Thyroid gland (tissue), 4 donors: ENCODE measurements around the gene LHX4. TPM values are rescaled to one million over a fixed set of nuclear protein-coding genes. Genes with fewer than 3 reads are reported as not detected.

Experiments
- DNase-seq, 2 donors: peaks; one replicate each; pipeline ENCODE4 v3.0.0-alpha.2; 2019
- H3K27ac ChIP-seq, 3 donors: fragments of 200-600 bp; sonication (generic); 1 replicate in 2 of 3; 2 replicates in 1 of 3; pipeline ENCODE4 v1.5.1; 2016 to 2019; ENCODE audit warnings: mild to moderate bottlenecking in 1 of 3, moderate library complexity in 1 of 3
- H3K27me3 ChIP-seq: fragments of 200-600 bp; sonication (generic); one replicate; pipeline ENCODE4 v1.5.1; 2019
- H3K36me3 ChIP-seq, 2 donors: fragments of 200-600 bp; sonication (generic); one replicate each; pipeline ENCODE4 v1.5.1; 2016 to 2019
- H3K4me1 ChIP-seq, 2 donors: fragments of 200-600 bp; sonication (generic); one replicate each; pipeline ENCODE4 v1.5.1; 2017 to 2019
- H3K4me3 ChIP-seq, 3 donors: fragments of 200-600 bp; sonication (generic); replicated peaks in 1 of 3; 1 replicate in 2 of 3; 2 replicates in 1 of 3; pipeline ENCODE4 v1.5.1; 2016; ENCODE audit warnings: mild to moderate bottlenecking in 1 of 3
- H3K9me3 ChIP-seq: fragments of 200-600 bp; sonication (generic); one replicate; pipeline ENCODE4 v1.5.1; 2017
- CTCF ChIP-seq, 6 experiments: fragments of 200-600 bp in 3 of 6; fragments of 450-650 bp in 3 of 6; sonication (generic) in 3 of 6; IDR thresholded peaks; one replicate each; pipeline ENCODE4 v1.5.1; 2016 to 2019; ENCODE audit warnings: antibody characterized with exemption in 6 of 6, mild to moderate bottlenecking in 2 of 6, inconsistent platforms in 1 of 6, moderate library complexity in 1 of 6
- POLR2A ChIP-seq, 2 donors: fragments of 450-650 bp; IDR thresholded peaks; one replicate each; pipeline ENCODE4 v1.6.1; 2017; ENCODE audit warnings: antibody characterized with exemption in 2 of 2, mild to moderate bottlenecking in 2 of 2, moderate library complexity in 1 of 2
- WGBS, 2 donors: methylation state at CpG; one replicate each; pipeline ENCODE4 v1.1.5; 2017; 5-methylcytosine and 5-hydroxymethylcytosine counted together
- intact Hi-C: fragments of 100-400 bp; cut with DNase I; formaldehyde crosslinking; loops from one replicate; pipeline ENCODE4 v1.15.1; 2023
- total RNA-seq, 4 donors: library from RNA; depleted of rRNA; stranded (reverse); fragments of >200 nt; gene quantifications; one replicate each; pipeline ENCODE4 v1.2.3, GENCODE V29; 2016

LHX4 gene
- not detected for total RNA-seq

DNA sequence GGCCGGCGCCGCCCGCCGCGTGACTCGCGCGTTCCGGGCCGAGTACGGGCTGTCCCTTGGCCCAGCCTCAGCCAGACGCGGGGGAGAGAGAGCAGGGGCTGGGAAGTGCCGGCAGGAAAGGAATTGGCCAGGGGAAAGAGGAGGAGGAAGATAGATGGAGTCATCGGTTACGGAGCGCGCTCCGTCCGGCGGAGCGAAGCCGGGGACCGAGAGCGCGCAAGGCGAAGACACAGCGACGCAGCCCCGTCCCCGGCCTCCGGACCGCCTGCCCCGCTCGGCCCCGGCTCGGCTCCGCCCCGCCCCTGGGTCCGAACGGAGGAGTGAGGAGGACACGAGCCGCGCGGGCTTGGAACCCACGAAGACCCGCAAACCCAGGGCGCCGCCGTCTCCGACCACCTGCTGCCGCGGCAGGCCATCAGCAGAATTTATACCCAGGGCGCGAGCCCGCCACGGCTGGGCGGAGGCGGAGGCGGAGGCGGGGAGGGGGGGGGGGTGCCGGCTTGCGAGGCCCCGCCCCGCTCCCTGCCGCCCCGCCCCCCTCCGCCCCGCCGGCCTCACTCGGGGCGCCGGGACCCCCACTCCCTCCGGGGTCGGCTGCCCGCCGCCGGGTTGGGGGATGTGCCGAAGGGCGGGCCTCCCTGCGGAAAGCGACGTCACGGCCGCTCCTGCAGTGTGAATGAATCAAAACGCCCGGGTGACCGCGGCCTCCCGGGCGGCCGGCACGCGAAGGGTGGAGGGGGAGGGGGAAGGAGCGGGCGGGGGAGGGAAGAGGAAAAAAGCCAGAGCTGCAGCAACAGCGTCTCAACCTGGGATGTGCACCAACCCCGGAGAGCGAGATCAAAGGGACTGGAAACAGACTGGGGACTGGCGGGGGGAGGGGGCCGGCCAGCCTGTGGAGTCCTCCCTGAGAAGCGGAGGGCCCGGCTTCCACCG, at the start of gene LHX4:
Gene LHX4, plus strand, starts transcription at position 782 of the 933 bp plus-strand sequence. CDS start 266 bp downstream, outside the sequence.
- intact Hi-C loops = no loop called here
- H3K4me1 ChIP-seq = peaks cover 27 to 43% of the 10 kb centered on the region in 2 donors
- peaks cover 54% of the 10 kb centered on the region for H3K27me3 ChIP-seq
- DNase-seq = peak in 1 of 2 donors; percentile 25
- no peak within 1 kb of the TSS for H3K27ac ChIP-seq
- no peak for TF ChIP-seq CTCF (IDR thresholded peaks at IDR 0.05)
- TF ChIP-seq POLR2A (IDR thresholded peaks at IDR 0.05) = no peak
- H3K4me3 ChIP-seq = peak within 1 kb of the TSS in 2 of 3 donors; percentile 27 to 45
- no peaks in the 10 kb centered on the region for H3K9me3 ChIP-seq
- no peaks in the 10 kb centered on the region for H3K36me3 ChIP-seq
- WGBS, 2 donors = 0 to 4% methylated on average over 17 of the region's 105 CpGs

- no peaks in the 10 kb centered on the region for H3K36me3 ChIP-seq
- no peaks in the 10 kb centered on the region for H3K9me3 ChIP-seq
- no peak overlapping the region for H3K4me3 ChIP-seq
- no peak for DNase-seq
- no peaks in the 10 kb centered on the region for H3K27me3 ChIP-seq
- 76% methylated on average over 7 of the region's 7 CpGs for WGBS, 2 donors
- no peak overlapping the region for H3K27ac ChIP-seq
- no peaks in the 10 kb centered on the region for H3K4me1 ChIP-seq
- intact Hi-C loops = no loop called here
- TF ChIP-seq CTCF (IDR thresholded peaks at IDR 0.05) (peak in 1 of 6 experiments; percentile 25), POLR2A (IDR thresholded peaks at IDR 0.05) (no peak)
Observed at GRCh38 chr1:180181048-180181447, 49.0 kb upstream of the LHX4 start.

DNA sequence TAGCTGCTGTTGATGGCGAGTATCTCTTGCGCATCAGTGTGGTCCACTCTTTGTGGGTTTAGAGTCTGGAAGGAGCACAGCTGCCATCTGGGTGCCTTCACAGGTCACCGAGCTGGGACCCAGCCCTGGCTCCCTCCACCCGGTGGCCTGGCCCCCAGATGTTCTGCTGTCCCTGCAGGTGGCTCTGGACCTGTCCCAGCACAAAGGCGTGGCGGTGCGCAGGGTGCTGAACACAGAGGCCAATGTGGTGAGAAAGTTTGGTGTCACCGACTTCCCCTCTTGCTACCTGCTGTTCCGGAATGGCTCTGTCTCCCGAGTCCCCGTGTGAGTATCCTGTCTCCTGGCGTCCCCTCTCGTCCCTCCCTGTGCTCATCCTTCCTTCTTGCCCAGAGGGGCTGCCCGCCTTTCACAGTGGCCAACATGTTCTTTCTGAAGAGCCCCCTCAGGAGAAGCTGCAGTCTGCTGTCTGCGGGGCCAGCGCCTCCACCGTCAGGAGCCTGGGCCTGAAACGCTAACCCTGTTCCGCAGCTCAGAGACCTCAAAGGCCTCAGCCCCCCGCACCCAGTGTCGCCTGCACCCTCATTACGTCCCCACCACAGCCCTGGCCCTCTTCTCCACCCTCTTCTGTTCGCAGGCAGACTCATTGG, 47.9 kb upstream of the LHX4 start:
- H3K9me3 ChIP-seq = no peaks in the 10 kb centered on the region
- DNase-seq = no peak
- H3K4me3 ChIP-seq = no peak overlapping the region
- no peaks in the 10 kb centered on the region for H3K27me3 ChIP-seq
- no peaks in the 10 kb centered on the region for H3K4me1 ChIP-seq
- intact Hi-C loops = no loop called here
- H3K27ac ChIP-seq = no peak overlapping the region
- no peaks in the 10 kb centered on the region for H3K36me3 ChIP-seq
- 94 to 96% methylated on average over 23 of the region's 23 CpGs for WGBS, 2 donors
- TF ChIP-seq POLR2A (IDR thresholded peaks at IDR 0.05) (no peak), CTCF (IDR thresholded peaks at IDR 0.05) (no peak)

- 90 to 97% methylated on average over 11 to 20 of the region's 22 CpGs for WGBS, 2 donors
- H3K4me1 ChIP-seq = no peaks in the 10 kb centered on the region
- intact Hi-C loops = no loop called here
- no peak overlapping the region for H3K4me3 ChIP-seq
- no peaks in the 10 kb centered on the region for H3K9me3 ChIP-seq
- H3K27ac ChIP-seq = no peak overlapping the region
- no peaks in the 10 kb centered on the region for H3K36me3 ChIP-seq
- TF ChIP-seq POLR2A (IDR thresholded peaks at IDR 0.05) (no peak), CTCF (IDR thresholded peaks at IDR 0.05) (no peak)
- no peak for DNase-seq
- no peaks in the 10 kb centered on the region for H3K27me3 ChIP-seq
Observed at GRCh38 chr1:180182643-180183311, 47.3 kb upstream of the LHX4 start.
